ENCODE results near the gene ANAPC15. TPM values are rescaled to one million over a fixed set of nuclear protein-coding genes. Genes with fewer than 3 reads are reported as not detected.

The ANAPC15 gene
- polyA plus RNA-seq, 1 of the 3 experiments (the other 2 are of a cell fraction): 92.3 TPM

- no peak overlapping the region for H3K4me3 ChIP-seq (ENCODE audit: low read depth in 2 of 2, low read length in 1 of 2)
- no peaks in the 10 kb centered on the region for H4K20me1 ChIP-seq (ENCODE audit: insufficient read depth)
- no peaks in the 10 kb centered on the region for H3K9me3 ChIP-seq
- H3K36me3 ChIP-seq (replicated peaks in 1 of 2; ENCODE audit: control insufficient read depth in 1 of 2, insufficient read depth in 2 of 2, low read length in 1 of 2): peaks cover 14 to 57% of the 10 kb centered on the region in 2 experiments
- no peak for DNase-seq
- H3K4me1 ChIP-seq (ENCODE audit: control insufficient read depth in 1 of 2, insufficient read depth in 2 of 2, low read depth in 1 of 2, low read length in 1 of 2): peaks cover 3 to 23% of the 10 kb centered on the region in 2 experiments; a peak in 2 of 4 replicates
- H3K27me3 ChIP-seq (ENCODE audit: insufficient read depth): no peaks in the 10 kb centered on the region
- CTCF ChIA-PET: interaction anchor here (0.8 to 16.4 kb wide), 7 partner anchors 8 to 332 kb away, joined by 3 to 416 read pairs (median 3); no protein-coding TSS in a partner anchor
- H3K9ac ChIP-seq: no peak overlapping the region
- no peaks in the 10 kb centered on the region for H3K9me2 ChIP-seq
- WGBS (ENCODE audit: low lambda C conversion rate): 100% methylated on average over 3 of the region's 3 CpGs
- POLR2A ChIA-PET: interaction anchor here (1.2 kb wide), 1 partner anchor 14 kb away, joined by 3 read pairs; the partner anchor contains the start of gene ANAPC15
- no peak overlapping the region for H3K4me2 ChIP-seq
- H2AFZ ChIP-seq (ENCODE audit: low read depth): no peak overlapping the region
- H3F3A ChIP-seq (replicated peaks; ENCODE audit: insufficient read depth): peaks cover 4% of the 10 kb centered on the region
- peaks cover 42% of the 10 kb centered on the region for H3K79me2 ChIP-seq (ENCODE audit: insufficient read depth)
- H3K27ac ChIP-seq (ENCODE audit: low read depth in 2 of 2, low read length in 1 of 2): no peak overlapping the region
- TF ChIP-seq NRF1 (IDR thresholded peaks at IDR 0.05; ENCODE audit: low read depth, low read length): no peak
- no peak for TF ChIP-seq IRF3 (IDR thresholded peaks at IDR 0.05; ENCODE audit: low read depth, low read length)
- TF ChIP-seq FOXM1 (IDR thresholded peaks at IDR 0.05; ENCODE audit: low read depth): no peak
- no peak for TF ChIP-seq RFX5 (IDR thresholded peaks at IDR 0.05; ENCODE audit: low read length)
- TF ChIP-seq, protein P1, sequence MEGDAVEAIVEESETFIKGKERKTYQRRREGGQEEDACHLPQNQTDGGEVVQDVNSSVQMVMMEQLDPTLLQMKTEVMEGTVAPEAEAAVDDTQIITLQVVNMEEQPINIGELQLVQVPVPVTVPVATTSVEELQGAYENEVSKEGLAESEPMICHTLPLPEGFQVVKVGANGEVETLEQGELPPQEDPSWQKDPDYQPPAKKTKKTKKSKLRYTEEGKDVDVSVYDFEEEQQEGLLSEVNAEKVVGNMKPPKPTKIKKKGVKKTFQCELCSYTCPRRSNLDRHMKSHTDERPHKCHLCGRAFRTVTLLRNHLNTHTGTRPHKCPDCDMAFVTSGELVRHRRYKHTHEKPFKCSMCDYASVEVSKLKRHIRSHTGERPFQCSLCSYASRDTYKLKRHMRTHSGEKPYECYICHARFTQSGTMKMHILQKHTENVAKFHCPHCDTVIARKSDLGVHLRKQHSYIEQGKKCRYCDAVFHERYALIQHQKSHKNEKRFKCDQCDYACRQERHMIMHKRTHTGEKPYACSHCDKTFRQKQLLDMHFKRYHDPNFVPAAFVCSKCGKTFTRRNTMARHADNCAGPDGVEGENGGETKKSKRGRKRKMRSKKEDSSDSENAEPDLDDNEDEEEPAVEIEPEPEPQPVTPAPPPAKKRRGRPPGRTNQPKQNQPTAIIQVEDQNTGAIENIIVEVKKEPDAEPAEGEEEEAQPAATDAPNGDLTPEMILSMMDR (IDR thresholded peaks at IDR 0.05): no peak
- no peak for TF ChIP-seq RAD21 (IDR thresholded peaks at IDR 0.05; ENCODE audit: low read length)
- no peak for TF ChIP-seq GABPA (IDR thresholded peaks at IDR 0.05; ENCODE audit: low read depth)
- TF ChIP-seq GATA2 (CRISPR knock-in tag; IDR thresholded peaks at IDR 0.05): no peak
Measured at GRCh38 chr11:72098741-72099140, 13.8 kb downstream of the ANAPC15 start.

DNA sequence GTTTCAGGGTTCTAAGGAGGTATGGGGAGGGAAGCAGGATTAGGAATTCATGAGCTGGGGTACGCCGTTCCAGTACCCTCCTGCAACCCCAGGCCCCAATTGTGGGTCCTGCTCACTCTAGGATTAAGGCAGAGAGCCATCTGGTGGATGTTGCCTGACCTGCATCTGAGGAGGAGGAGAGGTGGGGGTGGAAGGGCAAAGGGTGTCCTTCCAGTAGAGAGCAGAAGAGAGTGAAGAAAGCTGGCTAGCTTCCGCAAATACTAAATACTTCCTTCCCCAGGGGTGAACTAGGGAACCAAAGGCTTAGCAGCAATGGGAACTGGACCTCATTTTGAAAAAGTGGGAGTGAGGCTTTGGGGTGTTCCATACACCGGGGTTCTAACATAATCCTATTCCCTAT, 21.2 kb downstream of the ANAPC15 start:
- peaks cover 3% of the 10 kb centered on the region for H3F3A ChIP-seq (replicated peaks; ENCODE audit: insufficient read depth)
- peaks cover 9 to 45% of the 10 kb centered on the region in 2 experiments for H3K36me3 ChIP-seq (replicated peaks in 1 of 2; ENCODE audit: control insufficient read depth in 1 of 2, insufficient read depth in 2 of 2, low read length in 1 of 2)
- TF ChIP-seq RAD21 (IDR thresholded peaks at IDR 0.05; ENCODE audit: low read length) (peak; percentile 86), SMC3 (IDR thresholded peaks at IDR 0.05; ENCODE audit: low read depth, low read length) (peak; percentile 91), IRF3 (IDR thresholded peaks at IDR 0.05; ENCODE audit: low read depth, low read length) (no peak)
- TF ChIP-seq, protein P1 (IDR thresholded peaks at IDR 0.05): peak; percentile 88
- H2AFZ ChIP-seq (ENCODE audit: low read depth): no peak overlapping the region
- no peak overlapping the region; a peak in 1 of 4 replicates for H3K4me3 ChIP-seq (ENCODE audit: low read depth in 2 of 2, low read length in 1 of 2)
- no peaks in the 10 kb centered on the region for H3K9me2 ChIP-seq
- H3K4me1 ChIP-seq (ENCODE audit: control insufficient read depth in 1 of 2, insufficient read depth in 2 of 2, low read depth in 1 of 2, low read length in 1 of 2): peaks cover 0 to 16% of the 10 kb centered on the region in 2 experiments; a peak in 2 of 4 replicates
- no peak overlapping the region for H3K27ac ChIP-seq (ENCODE audit: low read depth in 2 of 2, low read length in 1 of 2)
- DNase-seq: peak; percentile 78
- no peaks in the 10 kb centered on the region for H3K27me3 ChIP-seq (ENCODE audit: insufficient read depth)
- H4K20me1 ChIP-seq (ENCODE audit: insufficient read depth): no peaks in the 10 kb centered on the region
- H3K9me3 ChIP-seq: no peaks in the 10 kb centered on the region
- no peak overlapping the region for H3K4me2 ChIP-seq
- H3K79me2 ChIP-seq (ENCODE audit: insufficient read depth): peaks cover 7% of the 10 kb centered on the region; the same call in 1 of the 2 replicates
- ChIA-PET POLR2A (interaction anchor here (0.6 to 2.9 kb wide), 6 partner anchors 9 to 69 kb away, joined by 3 to 13 read pairs (median 4); no protein-coding TSS in a partner anchor), CTCF (interaction anchor here (0.5 to 16.4 kb wide), 40 partner anchors 9 to 357 kb away, joined by 3 to 416 read pairs (median 6); partner anchors contain the start of genes RNF121, TOMT and XNDC1N)
- WGBS (ENCODE audit: low lambda C conversion rate): 74% methylated on average over 4 of the region's 4 CpGs
- no peak overlapping the region for H3K9ac ChIP-seq
